HFF-Myc (cell line): ENCODE results near the gene TRPV3.

Source experiments
- DNase-seq: peaks from one replicate; pipeline ENCODE4 v3.0.0-alpha.2; 2011; ENCODE audit warnings: low read depth; ENCODE audit errors: extremely low read depth
- H3K4me3 ChIP-seq: replicated peaks from 2 replicates; pipeline ENCODE4 v1.5.1; 2011; ENCODE audit warnings: low read depth, mild to moderate bottlenecking, control low read depth, low read length
- TF ChIP-seq, protein P1 (sequence below): IDR thresholded peaks from 2 replicates; pipeline ENCODE4 v1.5.1; 2012; ENCODE audit warnings: mild to moderate bottlenecking, low read depth, low read length, control low read depth; ENCODE audit errors: missing control alignments

TRPV3 gene

GRCh38 chr17:3512505-3513171 lies 45.0 kb downstream of the TRPV3 start:
- no peak overlapping the region for H3K4me3 ChIP-seq
- TF ChIP-seq, protein P1, sequence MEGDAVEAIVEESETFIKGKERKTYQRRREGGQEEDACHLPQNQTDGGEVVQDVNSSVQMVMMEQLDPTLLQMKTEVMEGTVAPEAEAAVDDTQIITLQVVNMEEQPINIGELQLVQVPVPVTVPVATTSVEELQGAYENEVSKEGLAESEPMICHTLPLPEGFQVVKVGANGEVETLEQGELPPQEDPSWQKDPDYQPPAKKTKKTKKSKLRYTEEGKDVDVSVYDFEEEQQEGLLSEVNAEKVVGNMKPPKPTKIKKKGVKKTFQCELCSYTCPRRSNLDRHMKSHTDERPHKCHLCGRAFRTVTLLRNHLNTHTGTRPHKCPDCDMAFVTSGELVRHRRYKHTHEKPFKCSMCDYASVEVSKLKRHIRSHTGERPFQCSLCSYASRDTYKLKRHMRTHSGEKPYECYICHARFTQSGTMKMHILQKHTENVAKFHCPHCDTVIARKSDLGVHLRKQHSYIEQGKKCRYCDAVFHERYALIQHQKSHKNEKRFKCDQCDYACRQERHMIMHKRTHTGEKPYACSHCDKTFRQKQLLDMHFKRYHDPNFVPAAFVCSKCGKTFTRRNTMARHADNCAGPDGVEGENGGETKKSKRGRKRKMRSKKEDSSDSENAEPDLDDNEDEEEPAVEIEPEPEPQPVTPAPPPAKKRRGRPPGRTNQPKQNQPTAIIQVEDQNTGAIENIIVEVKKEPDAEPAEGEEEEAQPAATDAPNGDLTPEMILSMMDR = no peak
- no peak for DNase-seq

DNA sequence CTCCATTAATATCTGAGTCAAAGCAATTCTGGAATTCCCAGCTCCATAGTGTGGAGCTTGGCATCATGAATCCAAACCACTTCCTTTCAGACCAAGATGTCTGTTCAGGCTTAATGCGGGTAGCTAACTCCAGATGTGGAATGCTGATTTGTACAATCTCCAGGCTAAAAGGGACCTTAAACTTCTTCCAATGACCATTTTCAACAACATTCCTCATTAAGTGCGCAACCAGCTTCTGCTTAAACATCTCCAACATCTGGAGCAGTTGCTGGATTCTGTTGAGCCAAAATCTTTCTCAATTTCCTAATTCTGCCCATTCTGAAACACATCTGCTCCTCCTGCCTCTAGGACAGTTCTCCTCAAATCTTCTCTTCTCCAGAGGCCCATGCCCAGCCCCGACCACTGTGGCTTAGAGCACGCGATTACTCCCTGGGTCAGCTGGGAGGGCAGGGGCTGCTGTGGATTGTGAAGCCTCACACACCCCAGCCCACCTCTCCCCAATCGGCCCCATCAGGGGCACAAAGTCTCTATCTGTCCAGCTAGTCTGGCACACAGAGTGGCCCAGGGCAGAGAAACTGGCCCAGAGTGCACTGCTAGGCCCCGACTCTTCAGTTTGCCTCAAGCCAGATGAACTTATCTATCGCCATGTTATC lies 45.6 kb downstream of the TRPV3 start:
- DNase-seq = peak; percentile 25
- H3K4me3 ChIP-seq = no peak overlapping the region
- TF ChIP-seq, protein P1 = no peak

- no peak for DNase-seq
- no peak overlapping the region for H3K4me3 ChIP-seq
- TF ChIP-seq, protein P1 = no peak
Measured at GRCh38 chr17:3510090-3510489, 47.5 kb downstream of the TRPV3 start.

DNA sequence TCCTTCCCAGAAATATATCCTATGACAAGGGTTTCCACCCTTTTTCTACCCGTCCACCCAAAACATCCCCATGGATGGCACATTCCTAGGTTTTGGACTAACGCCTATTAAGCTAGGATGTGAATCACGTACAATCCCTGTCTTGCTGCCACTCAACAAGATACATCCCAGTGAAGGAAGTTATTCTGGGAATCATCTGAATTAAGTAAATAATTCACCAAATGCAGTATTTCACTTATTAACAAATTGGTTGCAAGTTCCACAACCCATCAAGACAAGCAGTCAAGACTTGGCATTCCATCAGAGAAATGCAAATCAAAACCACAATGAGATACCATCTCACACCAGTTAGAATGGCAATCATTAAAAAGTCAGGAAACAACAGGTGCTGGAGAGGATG lies 49.7 kb downstream of the TRPV3 start:
- no peak overlapping the region for H3K4me3 ChIP-seq
- TF ChIP-seq, protein P1 = no peak
- DNase-seq = no peak

DNA sequence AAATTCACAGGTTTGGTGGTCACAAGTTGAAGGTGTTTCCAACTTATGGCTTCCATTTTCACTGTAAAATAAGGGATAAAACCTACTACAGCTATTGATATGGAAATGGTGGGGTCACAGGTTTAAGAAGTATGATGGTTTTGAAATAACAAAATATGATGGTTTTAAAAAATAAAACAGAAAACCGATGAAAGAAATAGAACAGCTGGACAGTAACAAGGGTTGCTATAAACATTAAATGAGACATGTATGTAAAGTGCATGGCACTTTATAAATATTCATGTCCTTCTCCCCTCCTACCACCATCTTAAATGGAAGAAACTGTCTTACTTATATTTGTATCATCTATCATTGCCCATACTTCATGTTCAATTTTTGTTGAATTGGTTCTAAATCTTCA lies 50.5 kb downstream of the TRPV3 start:
- no peak for DNase-seq
- no peak overlapping the region for H3K4me3 ChIP-seq
- TF ChIP-seq, protein P1 = no peak

- H3K4me3 ChIP-seq = no peak overlapping the region
- no peak for DNase-seq
- TF ChIP-seq, protein P1 = no peak
Measured at GRCh38 chr17:3506054-3506453, 51.6 kb downstream of the TRPV3 start.
